ENCODE data around the gene BCAP29. TPM values are rescaled to one million over a fixed set of nuclear protein-coding genes. Genes with fewer than 3 reads are reported as not detected.

The BCAP29 gene
- total RNA-seq, 1 donor from 2014 or later = 54.9 TPM

GRCh38 chr7:107658467-107658866 is 78.4 kb downstream of the BCAP29 start:
- peaks cover 23% of the 10 kb centered on the region for H3K27me3 ChIP-seq (ENCODE audit: insufficient read depth, low read length)
- no peaks in the 10 kb centered on the region for H4K20me1 ChIP-seq (ENCODE audit: insufficient read depth, low read length)
- no peaks in the 10 kb centered on the region for H3K36me3 ChIP-seq (ENCODE audit: insufficient read depth, low read length)
- H3K4me3 ChIP-seq (ENCODE audit: insufficient read depth, low read depth, low read length) = no peak overlapping the region
- FAIRE-seq (no peak), DNase-seq (ENCODE audit: low read depth) (no peak)
- Mint-ChIP-seq H3K4me3 (ENCODE audit: unreplicated experiment) (no peak overlapping the region), H3K27me3 (ENCODE audit: low read depth, unreplicated experiment) (peaks cover 26% of the 10 kb centered on the region), H3K4me1 (ENCODE audit: low read depth, unreplicated experiment) (peaks cover 8% of the 10 kb centered on the region), H3K36me3 (ENCODE audit: low read depth, unreplicated experiment) (peaks cover 2% of the 10 kb centered on the region), H3K27ac (ENCODE audit: unreplicated experiment) (no peak overlapping the region), H3K9me3 (ENCODE audit: unreplicated experiment) (peaks cover 2% of the 10 kb centered on the region)
- no peak overlapping the region for H3K9ac ChIP-seq (ENCODE audit: low read length)
- TF ChIP-seq EZH2 (IDR thresholded peaks at IDR 0.05; ENCODE audit: insufficient read depth, low read length) (no peak), CTCF (IDR thresholded peaks at IDR 0.05; ENCODE audit: insufficient read depth, low read depth, low read length) (no peak)
- no peak overlapping the region for H3K4me2 ChIP-seq (ENCODE audit: low read length)
- peaks cover 18% of the 10 kb centered on the region for H3K4me1 ChIP-seq (ENCODE audit: insufficient read depth, low read length)
- H2AFZ ChIP-seq (ENCODE audit: low read depth, low read length) = no peak overlapping the region
- H3K79me2 ChIP-seq (ENCODE audit: insufficient read depth, low read length) = no peaks in the 10 kb centered on the region
- H3K9me3 ChIP-seq (ENCODE audit: insufficient read depth, low read depth, low read length) = no peaks in the 10 kb centered on the region
- H3K27ac ChIP-seq (ENCODE audit: low read depth, low read length) = no peak overlapping the region

- no peak overlapping the region for H3K4me3 Mint-ChIP-seq (ENCODE audit: unreplicated experiment)
- DNase-seq (ENCODE audit: low read depth) (peak; percentile 78), FAIRE-seq (peak; percentile 26)
- H3K4me1 Mint-ChIP-seq (ENCODE audit: low read depth, unreplicated experiment) = peaks cover 8% of the 10 kb centered on the region
- H3K36me3 Mint-ChIP-seq (ENCODE audit: low read depth, unreplicated experiment) = peaks cover 2% of the 10 kb centered on the region
- peak overlapping the region; percentile 6 for H3K27ac Mint-ChIP-seq (ENCODE audit: unreplicated experiment)
- Histone ChIP-seq H3K79me2 (ENCODE audit: insufficient read depth, low read length) (no peaks in the 10 kb centered on the region), H3K4me2 (ENCODE audit: low read length) (peak overlapping the region; percentile 99), H3K27me3 (ENCODE audit: insufficient read depth, low read length) (peaks cover 23% of the 10 kb centered on the region), H3K4me1 (ENCODE audit: insufficient read depth, low read length) (peaks cover 18% of the 10 kb centered on the region), H4K20me1 (ENCODE audit: insufficient read depth, low read length) (no peaks in the 10 kb centered on the region), H3K36me3 (ENCODE audit: insufficient read depth, low read length) (no peaks in the 10 kb centered on the region), H3K9ac (ENCODE audit: low read length) (no peak overlapping the region), H3K4me3 (ENCODE audit: insufficient read depth, low read depth, low read length) (no peak overlapping the region), H3K9me3 (ENCODE audit: insufficient read depth, low read depth, low read length) (no peaks in the 10 kb centered on the region), H2AFZ (ENCODE audit: low read depth, low read length) (no peak overlapping the region), H3K27ac (ENCODE audit: low read depth, low read length) (no peak overlapping the region)
- TF ChIP-seq EZH2 (IDR thresholded peaks at IDR 0.05; ENCODE audit: insufficient read depth, low read length) (no peak), CTCF (IDR thresholded peaks at IDR 0.05; ENCODE audit: insufficient read depth, low read depth, low read length) (no peak)
- H3K27me3 Mint-ChIP-seq (ENCODE audit: low read depth, unreplicated experiment) = peaks cover 32% of the 10 kb centered on the region
- H3K9me3 Mint-ChIP-seq (ENCODE audit: unreplicated experiment) = no peaks in the 10 kb centered on the region
Observed at GRCh38 chr7:107659666-107660065, 79.6 kb downstream of the BCAP29 start.

- Histone ChIP-seq H3K27ac (ENCODE audit: low read depth, low read length) (no peak within 1 kb of the TSS), H3K4me1 (ENCODE audit: insufficient read depth, low read length) (peaks cover 18% of the 10 kb centered on the region), H3K4me3 (ENCODE audit: insufficient read depth, low read depth, low read length) (peak within 1 kb of the TSS; percentile 68), H2AFZ (ENCODE audit: low read depth, low read length) (peak within 1 kb of the TSS; percentile 84), H3K4me2 (ENCODE audit: low read length) (peak within 1 kb of the TSS; percentile 99), H3K9ac (ENCODE audit: low read length) (no peak within 1 kb of the TSS), H3K9me3 (ENCODE audit: insufficient read depth, low read depth, low read length) (no peaks in the 10 kb centered on the region), H3K79me2 (ENCODE audit: insufficient read depth, low read length) (no peaks in the 10 kb centered on the region), H3K27me3 (ENCODE audit: insufficient read depth, low read length) (peaks cover 23% of the 10 kb centered on the region), H3K36me3 (ENCODE audit: insufficient read depth, low read length) (no peaks in the 10 kb centered on the region), H4K20me1 (ENCODE audit: insufficient read depth, low read length) (no peaks in the 10 kb centered on the region)
- no peak for TF ChIP-seq EZH2 (IDR thresholded peaks at IDR 0.05; ENCODE audit: insufficient read depth, low read length)
- TF ChIP-seq CTCF (IDR thresholded peaks at IDR 0.05; ENCODE audit: insufficient read depth, low read depth, low read length) = no peak
- Mint-ChIP-seq H3K4me3 (ENCODE audit: unreplicated experiment) (peak within 1 kb of the TSS; percentile 82), H3K9me3 (ENCODE audit: unreplicated experiment) (no peaks in the 10 kb centered on the region), H3K36me3 (ENCODE audit: low read depth, unreplicated experiment) (peaks cover 2% of the 10 kb centered on the region), H3K27me3 (ENCODE audit: low read depth, unreplicated experiment) (peaks cover 39% of the 10 kb centered on the region), H3K27ac (ENCODE audit: unreplicated experiment) (peak within 1 kb of the TSS; percentile 26), H3K4me1 (ENCODE audit: low read depth, unreplicated experiment) (peaks cover 8% of the 10 kb centered on the region)
- no peak for DNase-seq (ENCODE audit: low read depth)
- FAIRE-seq = no peak
Observed at GRCh38 chr7:107660381-107661080, 80.5 kb downstream of the BCAP29 start, which contains the start of gene SLC26A4. TSS of gene SLC26A4 (plus strand) at chr7:107660828. CDS start at chr7:107661642, 814 bp downstream.

Data from astrocyte (in vitro differentiated cells and primary cell).